ENCODE measurements around the gene ADCK1. TPM values are rescaled to one million over a fixed set of nuclear protein-coding genes. Genes with fewer than 3 reads are reported as not detected.

ADCK1 gene
- total and polyA plus RNA-seq, 2 experiments from 2014 or later: 6.7 to 11.2 TPM

- ATAC-seq (no peak), DNase-seq (ENCODE audit: low spot score) (no peak)
- Histone ChIP-seq H3K27me3 (ENCODE audit: insufficient read depth) (no peaks in the 10 kb centered on the region), H3K27ac (ENCODE audit: low read depth) (no peak overlapping the region), H3K36me3 (ENCODE audit: insufficient read depth) (no peaks in the 10 kb centered on the region), H3K9me2 (ENCODE audit: insufficient read depth) (no peaks in the 10 kb centered on the region), H2AFZ (no peak overlapping the region), H4K20me1 (replicated peaks; ENCODE audit: insufficient read depth) (no peaks in the 10 kb centered on the region), H3F3A (replicated peaks; ENCODE audit: low read depth) (no peaks in the 10 kb centered on the region), H3K4me1 (ENCODE audit: insufficient read depth) (no peaks in the 10 kb centered on the region), H3K4me2 (no peak overlapping the region), H3K4me3 (no peak overlapping the region), H3K79me2 (replicated peaks; ENCODE audit: insufficient read depth) (no peaks in the 10 kb centered on the region)
- Mint-ChIP-seq H3K4me1 (no peaks in the 10 kb centered on the region), H3K9me3 (no peaks in the 10 kb centered on the region), H3K36me3 (ENCODE audit: low read depth) (peaks cover 7% of the 10 kb centered on the region; the same call in 2 of the 3 replicates), H3K27me3 (ENCODE audit: insufficient read depth, low read depth, poor library complexity) (peaks cover 2% of the 10 kb centered on the region), H3K27ac (no peak overlapping the region), H3K4me3 (no peak overlapping the region)
- no peak for TF ChIP-seq NANOG (IDR thresholded peaks at IDR 0.05; ENCODE audit: borderline replicate concordance)
- no peak for TF ChIP-seq ETS1 (IDR thresholded peaks at IDR 0.05)
- no peak for TF ChIP-seq CREB1 (CRISPR knock-in tag; IDR thresholded peaks at IDR 0.05; ENCODE audit: low read depth)
- TF ChIP-seq JUNB (IDR thresholded peaks at IDR 0.05; ENCODE audit: unreplicated experiment): no peak
- TF ChIP-seq, protein P1, sequence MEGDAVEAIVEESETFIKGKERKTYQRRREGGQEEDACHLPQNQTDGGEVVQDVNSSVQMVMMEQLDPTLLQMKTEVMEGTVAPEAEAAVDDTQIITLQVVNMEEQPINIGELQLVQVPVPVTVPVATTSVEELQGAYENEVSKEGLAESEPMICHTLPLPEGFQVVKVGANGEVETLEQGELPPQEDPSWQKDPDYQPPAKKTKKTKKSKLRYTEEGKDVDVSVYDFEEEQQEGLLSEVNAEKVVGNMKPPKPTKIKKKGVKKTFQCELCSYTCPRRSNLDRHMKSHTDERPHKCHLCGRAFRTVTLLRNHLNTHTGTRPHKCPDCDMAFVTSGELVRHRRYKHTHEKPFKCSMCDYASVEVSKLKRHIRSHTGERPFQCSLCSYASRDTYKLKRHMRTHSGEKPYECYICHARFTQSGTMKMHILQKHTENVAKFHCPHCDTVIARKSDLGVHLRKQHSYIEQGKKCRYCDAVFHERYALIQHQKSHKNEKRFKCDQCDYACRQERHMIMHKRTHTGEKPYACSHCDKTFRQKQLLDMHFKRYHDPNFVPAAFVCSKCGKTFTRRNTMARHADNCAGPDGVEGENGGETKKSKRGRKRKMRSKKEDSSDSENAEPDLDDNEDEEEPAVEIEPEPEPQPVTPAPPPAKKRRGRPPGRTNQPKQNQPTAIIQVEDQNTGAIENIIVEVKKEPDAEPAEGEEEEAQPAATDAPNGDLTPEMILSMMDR (conservative IDR thresholded peaks at IDR 0.05; ENCODE audit: low read depth in 2 of 2): no peak
- TF ChIP-seq, protein P2, sequence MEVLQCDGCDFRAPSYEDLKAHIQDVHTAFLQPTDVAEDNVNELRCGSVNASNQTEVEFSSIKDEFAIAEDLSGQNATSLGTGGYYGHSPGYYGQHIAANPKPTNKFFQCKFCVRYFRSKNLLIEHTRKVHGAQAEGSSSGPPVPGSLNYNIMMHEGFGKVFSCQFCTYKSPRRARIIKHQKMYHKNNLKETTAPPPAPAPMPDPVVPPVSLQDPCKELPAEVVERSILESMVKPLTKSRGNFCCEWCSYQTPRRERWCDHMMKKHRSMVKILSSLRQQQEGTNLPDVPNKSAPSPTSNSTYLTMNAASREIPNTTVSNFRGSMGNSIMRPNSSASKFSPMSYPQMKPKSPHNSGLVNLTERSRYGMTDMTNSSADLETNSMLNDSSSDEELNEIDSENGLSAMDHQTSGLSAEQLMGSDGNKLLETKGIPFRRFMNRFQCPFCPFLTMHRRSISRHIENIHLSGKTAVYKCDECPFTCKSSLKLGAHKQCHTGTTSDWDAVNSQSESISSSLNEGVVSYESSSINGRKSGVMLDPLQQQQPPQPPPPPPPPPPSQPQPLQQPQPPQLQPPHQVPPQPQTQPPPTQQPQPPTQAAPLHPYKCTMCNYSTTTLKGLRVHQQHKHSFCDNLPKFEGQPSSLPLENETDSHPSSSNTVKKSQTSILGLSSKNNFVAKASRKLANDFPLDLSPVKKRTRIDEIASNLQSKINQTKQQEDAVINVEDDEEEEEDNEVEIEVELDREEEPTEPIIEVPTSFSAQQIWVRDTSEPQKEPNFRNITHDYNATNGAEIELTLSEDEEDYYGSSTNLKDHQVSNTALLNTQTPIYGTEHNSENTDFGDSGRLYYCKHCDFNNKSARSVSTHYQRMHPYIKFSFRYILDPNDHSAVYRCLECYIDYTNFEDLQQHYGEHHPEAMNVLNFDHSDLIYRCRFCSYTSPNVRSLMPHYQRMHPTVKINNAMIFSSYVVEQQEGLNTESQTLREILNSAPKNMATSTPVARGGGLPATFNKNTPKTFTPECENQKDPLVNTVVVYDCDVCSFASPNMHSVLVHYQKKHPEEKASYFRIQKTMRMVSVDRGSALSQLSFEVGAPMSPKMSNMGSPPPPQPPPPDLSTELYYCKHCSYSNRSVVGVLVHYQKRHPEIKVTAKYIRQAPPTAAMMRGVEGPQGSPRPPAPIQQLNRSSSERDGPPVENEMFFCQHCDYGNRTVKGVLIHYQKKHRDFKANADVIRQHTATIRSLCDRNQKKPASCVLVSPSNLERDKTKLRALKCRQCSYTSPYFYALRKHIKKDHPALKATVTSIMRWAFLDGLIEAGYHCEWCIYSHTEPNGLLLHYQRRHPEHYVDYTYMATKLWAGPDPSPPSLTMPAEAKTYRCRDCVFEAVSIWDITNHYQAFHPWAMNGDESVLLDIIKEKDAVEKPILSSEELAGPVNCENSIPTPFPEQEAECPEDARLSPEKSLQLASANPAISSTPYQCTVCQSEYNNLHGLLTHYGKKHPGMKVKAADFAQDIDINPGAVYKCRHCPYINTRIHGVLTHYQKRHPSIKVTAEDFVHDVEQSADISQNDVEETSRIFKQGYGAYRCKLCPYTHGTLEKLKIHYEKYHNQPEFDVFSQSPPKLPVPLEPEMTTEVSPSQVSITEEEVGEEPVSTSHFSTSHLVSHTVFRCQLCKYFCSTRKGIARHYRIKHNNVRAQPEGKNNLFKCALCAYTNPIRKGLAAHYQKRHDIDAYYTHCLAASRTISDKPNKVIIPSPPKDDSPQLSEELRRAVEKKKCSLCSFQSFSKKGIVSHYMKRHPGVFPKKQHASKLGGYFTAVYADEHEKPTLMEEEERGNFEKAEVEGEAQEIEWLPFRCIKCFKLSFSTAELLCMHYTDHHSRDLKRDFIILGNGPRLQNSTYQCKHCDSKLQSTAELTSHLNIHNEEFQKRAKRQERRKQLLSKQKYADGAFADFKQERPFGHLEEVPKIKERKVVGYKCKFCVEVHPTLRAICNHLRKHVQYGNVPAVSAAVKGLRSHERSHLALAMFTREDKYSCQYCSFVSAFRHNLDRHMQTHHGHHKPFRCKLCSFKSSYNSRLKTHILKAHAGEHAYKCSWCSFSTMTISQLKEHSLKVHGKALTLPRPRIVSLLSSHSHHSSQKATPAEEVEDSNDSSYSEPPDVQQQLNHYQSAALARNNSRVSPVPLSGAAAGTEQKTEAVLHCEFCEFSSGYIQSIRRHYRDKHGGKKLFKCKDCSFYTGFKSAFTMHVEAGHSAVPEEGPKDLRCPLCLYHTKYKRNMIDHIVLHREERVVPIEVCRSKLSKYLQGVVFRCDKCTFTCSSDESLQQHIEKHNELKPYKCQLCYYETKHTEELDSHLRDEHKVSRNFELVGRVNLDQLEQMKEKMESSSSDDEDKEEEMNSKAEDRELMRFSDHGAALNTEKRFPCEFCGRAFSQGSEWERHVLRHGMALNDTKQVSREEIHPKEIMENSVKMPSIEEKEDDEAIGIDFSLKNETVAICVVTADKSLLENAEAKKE (CRISPR knock-in tag; IDR thresholded peaks at IDR 0.05): no peak
- no peak for TF ChIP-seq ZNF114 (CRISPR knock-in tag; IDR thresholded peaks at IDR 0.05)
- no peak for TF ChIP-seq EZH2 (IDR thresholded peaks at IDR 0.05; ENCODE audit: low read depth, unreplicated experiment)
- no peak for TF ChIP-seq EZH2phosphoT487 (IDR thresholded peaks at IDR 0.05; ENCODE audit: unreplicated experiment)
- no peak for TF ChIP-seq POLR2AphosphoS5 (IDR thresholded peaks at IDR 0.05; ENCODE audit: low read depth)
- TF ChIP-seq, protein P3, sequence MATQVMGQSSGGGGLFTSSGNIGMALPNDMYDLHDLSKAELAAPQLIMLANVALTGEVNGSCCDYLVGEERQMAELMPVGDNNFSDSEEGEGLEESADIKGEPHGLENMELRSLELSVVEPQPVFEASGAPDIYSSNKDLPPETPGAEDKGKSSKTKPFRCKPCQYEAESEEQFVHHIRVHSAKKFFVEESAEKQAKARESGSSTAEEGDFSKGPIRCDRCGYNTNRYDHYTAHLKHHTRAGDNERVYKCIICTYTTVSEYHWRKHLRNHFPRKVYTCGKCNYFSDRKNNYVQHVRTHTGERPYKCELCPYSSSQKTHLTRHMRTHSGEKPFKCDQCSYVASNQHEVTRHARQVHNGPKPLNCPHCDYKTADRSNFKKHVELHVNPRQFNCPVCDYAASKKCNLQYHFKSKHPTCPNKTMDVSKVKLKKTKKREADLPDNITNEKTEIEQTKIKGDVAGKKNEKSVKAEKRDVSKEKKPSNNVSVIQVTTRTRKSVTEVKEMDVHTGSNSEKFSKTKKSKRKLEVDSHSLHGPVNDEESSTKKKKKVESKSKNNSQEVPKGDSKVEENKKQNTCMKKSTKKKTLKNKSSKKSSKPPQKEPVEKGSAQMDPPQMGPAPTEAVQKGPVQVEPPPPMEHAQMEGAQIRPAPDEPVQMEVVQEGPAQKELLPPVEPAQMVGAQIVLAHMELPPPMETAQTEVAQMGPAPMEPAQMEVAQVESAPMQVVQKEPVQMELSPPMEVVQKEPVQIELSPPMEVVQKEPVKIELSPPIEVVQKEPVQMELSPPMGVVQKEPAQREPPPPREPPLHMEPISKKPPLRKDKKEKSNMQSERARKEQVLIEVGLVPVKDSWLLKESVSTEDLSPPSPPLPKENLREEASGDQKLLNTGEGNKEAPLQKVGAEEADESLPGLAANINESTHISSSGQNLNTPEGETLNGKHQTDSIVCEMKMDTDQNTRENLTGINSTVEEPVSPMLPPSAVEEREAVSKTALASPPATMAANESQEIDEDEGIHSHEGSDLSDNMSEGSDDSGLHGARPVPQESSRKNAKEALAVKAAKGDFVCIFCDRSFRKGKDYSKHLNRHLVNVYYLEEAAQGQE (IDR thresholded peaks at IDR 0.05; ENCODE audit: unreplicated experiment): no peak
- no peak for TF ChIP-seq STAT1 (IDR thresholded peaks at IDR 0.05; ENCODE audit: unreplicated experiment)
- no peak for TF ChIP-seq ZNF331 (CRISPR knock-in tag; IDR thresholded peaks at IDR 0.05; ENCODE audit: low read depth)
These were observed 26.1 kb downstream of the ADCK1 start for GRCh38 chr14:77825895-77826519.
